Vagina (tissue), 2 donors: ENCODE data around the gene MBNL2. TPM values are rescaled to one million over a fixed set of nuclear protein-coding genes. Genes with fewer than 3 reads are reported as not detected.

Experiments
- DNase-seq, 2 donors: peaks; one replicate each; pipeline ENCODE4 v3.0.0-alpha.2; 2017; ENCODE audit errors: extremely low spot score in 2 of 2
- H3K27ac ChIP-seq: fragments of 200-600 bp; sonication (generic); one replicate; pipeline ENCODE4 v1.5.1; 2019
- H3K27me3 ChIP-seq: fragments of 200-600 bp; sonication (generic); one replicate; pipeline ENCODE4 v1.5.1; 2019
- H3K36me3 ChIP-seq, 2 donors: fragments of 200-600 bp; sonication (generic); one replicate each; pipeline ENCODE4 v1.5.1; 2017 to 2019
- H3K4me1 ChIP-seq: fragments of 200-600 bp; sonication (generic); one replicate; pipeline ENCODE4 v1.5.1; 2019
- H3K4me3 ChIP-seq, 2 donors: fragments of 200-600 bp; sonication (generic); 1 replicate in 1 of 2; 2 replicates in 1 of 2; pipeline ENCODE4 v1.5.1; 2016 to 2019
- H3K9me3 ChIP-seq: fragments of 200-600 bp; sonication (generic); one replicate; pipeline ENCODE4 v1.5.1; 2019
- POLR2A ChIP-seq, 2 donors: fragments of 450-650 bp; IDR thresholded peaks; one replicate each; pipeline ENCODE4 v1.6.1; 2017; ENCODE audit warnings: antibody characterized with exemption in 2 of 2, mild to moderate bottlenecking in 2 of 2, moderate library complexity in 2 of 2
- POLR2AphosphoS5 ChIP-seq, 2 donors: sonication (generic); formaldehyde crosslinking; IDR thresholded peaks; one replicate each; pipeline ENCODE4 v1.9.0; 2017; ENCODE audit warnings: antibody characterized with exemption in 2 of 2, mild to moderate bottlenecking in 2 of 2, low read depth in 1 of 2; ENCODE audit not compliant: insufficient read depth in 1 of 2
- intact Hi-C: fragments of 100-400 bp; cut with DNase I; formaldehyde crosslinking; loops from one replicate; pipeline ENCODE4 v1.15.1; 2023
- total RNA-seq: library from RNA; depleted of rRNA; stranded (reverse); fragments of >200 nt; gene quantifications from one replicate; pipeline ENCODE4 v1.2.3, GENCODE V29; 2016
- TF ChIP-seq, protein P1 (sequence below), 3 experiments: fragments of 450-650 bp in 2 of 3; fragments of 200-600 bp in 1 of 3; sonication (generic) in 1 of 3; IDR thresholded peaks; one replicate each; pipeline ENCODE4 v1.5.1; 2017 to 2019; ENCODE audit warnings: antibody characterized with exemption in 3 of 3, mild to moderate bottlenecking in 2 of 3, moderate library complexity in 2 of 3

The MBNL2 gene
- total RNA-seq, 1 donor from 2014 or later = 63.1 TPM

GRCh38 chr13:97226788-97227627 lies 4.9 kb downstream of the MBNL2 start:
- H3K4me1 ChIP-seq = peaks cover 71% of the 10 kb centered on the region
- H3K27ac ChIP-seq = peak overlapping the region; percentile 95
- DNase-seq = no peak
- TF ChIP-seq POLR2AphosphoS5 (IDR thresholded peaks at IDR 0.05; ENCODE audit: insufficient read depth in 1 of 2, low read depth in 1 of 2) (no peak), POLR2A (IDR thresholded peaks at IDR 0.05) (no peak)
- TF ChIP-seq, protein P1, sequence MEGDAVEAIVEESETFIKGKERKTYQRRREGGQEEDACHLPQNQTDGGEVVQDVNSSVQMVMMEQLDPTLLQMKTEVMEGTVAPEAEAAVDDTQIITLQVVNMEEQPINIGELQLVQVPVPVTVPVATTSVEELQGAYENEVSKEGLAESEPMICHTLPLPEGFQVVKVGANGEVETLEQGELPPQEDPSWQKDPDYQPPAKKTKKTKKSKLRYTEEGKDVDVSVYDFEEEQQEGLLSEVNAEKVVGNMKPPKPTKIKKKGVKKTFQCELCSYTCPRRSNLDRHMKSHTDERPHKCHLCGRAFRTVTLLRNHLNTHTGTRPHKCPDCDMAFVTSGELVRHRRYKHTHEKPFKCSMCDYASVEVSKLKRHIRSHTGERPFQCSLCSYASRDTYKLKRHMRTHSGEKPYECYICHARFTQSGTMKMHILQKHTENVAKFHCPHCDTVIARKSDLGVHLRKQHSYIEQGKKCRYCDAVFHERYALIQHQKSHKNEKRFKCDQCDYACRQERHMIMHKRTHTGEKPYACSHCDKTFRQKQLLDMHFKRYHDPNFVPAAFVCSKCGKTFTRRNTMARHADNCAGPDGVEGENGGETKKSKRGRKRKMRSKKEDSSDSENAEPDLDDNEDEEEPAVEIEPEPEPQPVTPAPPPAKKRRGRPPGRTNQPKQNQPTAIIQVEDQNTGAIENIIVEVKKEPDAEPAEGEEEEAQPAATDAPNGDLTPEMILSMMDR (IDR thresholded peaks at IDR 0.05) = no peak
- peak overlapping the region; percentile 20 to 30 for H3K4me3 ChIP-seq
- intact Hi-C loops = loop anchor here (10.0 kb wide), 1 partner anchor 118 kb away; no protein-coding TSS in a partner anchor
- H3K27me3 ChIP-seq = no peaks in the 10 kb centered on the region
- no peaks in the 10 kb centered on the region for H3K36me3 ChIP-seq
- no peaks in the 10 kb centered on the region for H3K9me3 ChIP-seq

- H3K4me3 ChIP-seq = no peak overlapping the region
- no peaks in the 10 kb centered on the region for H3K36me3 ChIP-seq
- DNase-seq = no peak
- TF ChIP-seq POLR2A (IDR thresholded peaks at IDR 0.05) (no peak), POLR2AphosphoS5 (IDR thresholded peaks at IDR 0.05; ENCODE audit: insufficient read depth in 1 of 2, low read depth in 1 of 2) (no peak)
- TF ChIP-seq, protein P1 (IDR thresholded peaks at IDR 0.05) = no peak
- intact Hi-C loops = loop anchor here (10.0 kb wide), 1 partner anchor 116 kb away; no protein-coding TSS in a partner anchor
- peaks cover 85% of the 10 kb centered on the region for H3K4me1 ChIP-seq
- H3K9me3 ChIP-seq = no peaks in the 10 kb centered on the region
- H3K27me3 ChIP-seq = no peaks in the 10 kb centered on the region
- H3K27ac ChIP-seq = no peak overlapping the region
Observed at GRCh38 chr13:97228850-97229521, 6.9 kb downstream of the MBNL2 start.

DNA sequence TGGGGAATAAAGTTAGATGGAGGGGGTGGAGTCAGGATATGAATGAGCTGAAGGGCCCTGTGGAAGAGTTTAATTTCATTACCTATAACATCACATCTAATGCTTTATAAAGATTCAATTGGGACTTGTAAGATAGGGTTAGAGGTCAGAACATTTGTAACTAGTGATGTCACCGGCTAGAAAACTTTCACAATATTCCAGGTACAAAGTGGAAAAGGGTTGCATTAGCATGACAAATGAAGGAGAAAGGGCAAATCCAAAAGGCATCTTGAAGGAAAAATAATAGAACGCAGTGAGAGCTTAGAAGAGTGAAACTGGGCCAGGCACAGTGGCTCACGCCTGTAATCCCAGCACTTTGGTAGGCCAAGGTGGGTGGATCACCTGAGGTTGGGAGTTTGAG lies 7.6 kb downstream of the MBNL2 start:
- DNase-seq = no peak
- no peaks in the 10 kb centered on the region for H3K27me3 ChIP-seq
- TF ChIP-seq POLR2AphosphoS5 (IDR thresholded peaks at IDR 0.05; ENCODE audit: insufficient read depth in 1 of 2, low read depth in 1 of 2) = no peak
- TF ChIP-seq, protein P1 (IDR thresholded peaks at IDR 0.05) = no peak
- TF ChIP-seq POLR2A (IDR thresholded peaks at IDR 0.05) = no peak
- peaks cover 92% of the 10 kb centered on the region for H3K4me1 ChIP-seq
- intact Hi-C loops = loop anchor here (10.0 kb wide), 1 partner anchor 115 kb away; no protein-coding TSS in a partner anchor
- no peak overlapping the region for H3K27ac ChIP-seq
- no peaks in the 10 kb centered on the region for H3K36me3 ChIP-seq
- no peaks in the 10 kb centered on the region for H3K9me3 ChIP-seq
- no peak overlapping the region for H3K4me3 ChIP-seq

DNA sequence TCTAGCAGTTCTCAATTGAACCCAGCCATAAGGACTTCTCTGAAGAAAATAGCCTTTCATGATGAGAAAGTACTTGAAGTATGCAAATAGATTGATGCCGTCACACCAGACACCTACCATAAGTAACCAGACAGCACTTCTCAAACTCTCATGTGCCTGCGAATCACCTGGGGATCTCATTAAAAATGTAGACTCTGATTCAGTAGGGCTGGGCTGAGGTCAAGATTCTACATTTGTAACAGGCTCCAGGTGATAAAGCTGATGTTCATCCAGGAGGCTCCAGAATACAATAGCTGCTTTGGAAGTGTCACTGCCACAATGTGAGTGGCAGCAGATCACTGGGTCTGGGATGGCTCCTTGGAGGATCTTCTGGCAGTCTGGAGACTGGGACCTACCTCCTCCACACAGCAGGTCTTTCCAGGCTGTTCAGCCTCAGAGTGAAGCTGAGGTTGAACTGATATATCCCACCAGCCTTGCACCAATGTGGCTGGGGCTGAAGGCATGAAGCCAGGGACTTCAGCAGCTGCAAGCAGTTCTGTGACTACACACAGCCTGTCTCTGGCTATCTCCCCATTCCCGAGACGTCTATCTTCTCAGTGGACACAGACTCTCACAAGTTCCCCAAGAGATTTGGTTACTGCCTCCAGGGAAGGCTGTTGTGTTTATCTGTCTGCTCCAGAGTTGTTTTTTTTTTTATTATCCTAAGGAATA lies 9.1 kb downstream of the MBNL2 start:
- DNase-seq = no peak
- no peak for TF ChIP-seq POLR2A (IDR thresholded peaks at IDR 0.05)
- TF ChIP-seq, protein P1 (IDR thresholded peaks at IDR 0.05) = no peak
- no peak for TF ChIP-seq POLR2AphosphoS5 (IDR thresholded peaks at IDR 0.05; ENCODE audit: insufficient read depth in 1 of 2, low read depth in 1 of 2)
- intact Hi-C loops = no loop called here
- no peaks in the 10 kb centered on the region for H3K27me3 ChIP-seq
- no peaks in the 10 kb centered on the region for H3K9me3 ChIP-seq
- H3K4me1 ChIP-seq = peaks cover 92% of the 10 kb centered on the region
- no peak overlapping the region for H3K4me3 ChIP-seq
- no peak overlapping the region for H3K27ac ChIP-seq
- no peaks in the 10 kb centered on the region for H3K36me3 ChIP-seq
